ENCODE measurements around the gene BTBD7. TPM values are rescaled to one million over a fixed set of nuclear protein-coding genes. Genes with fewer than 3 reads are reported as not detected.

BTBD7 gene
- total RNA-seq, 1 donor from 2014 or later = 53.2 TPM

GRCh38 chr14:93328546-93328945 lies 4.3 kb downstream of the BTBD7 start:
- H3K27ac ChIP-seq (ENCODE audit: low read depth, low read length) = no peak overlapping the region
- H2AFZ ChIP-seq (ENCODE audit: low read depth, low read length) = no peak overlapping the region
- H3K36me3 Mint-ChIP-seq (ENCODE audit: low read depth, unreplicated experiment) = peaks cover 2% of the 10 kb centered on the region
- H3K4me3 ChIP-seq (ENCODE audit: insufficient read depth, low read depth, low read length) = no peak overlapping the region
- peaks cover 92% of the 10 kb centered on the region for H3K79me2 ChIP-seq (ENCODE audit: insufficient read depth, low read length)
- TF ChIP-seq CTCF (IDR thresholded peaks at IDR 0.05; ENCODE audit: insufficient read depth, low read depth, low read length) (no peak), EZH2 (IDR thresholded peaks at IDR 0.05; ENCODE audit: insufficient read depth, low read length) (no peak)
- no peak overlapping the region for H3K4me2 ChIP-seq (ENCODE audit: low read length)
- H3K27me3 ChIP-seq (ENCODE audit: insufficient read depth, low read length) = no peaks in the 10 kb centered on the region
- no peak for DNase-seq (ENCODE audit: low read depth)
- H3K27ac Mint-ChIP-seq (ENCODE audit: unreplicated experiment) = no peak overlapping the region
- no peak for FAIRE-seq
- peaks cover 15% of the 10 kb centered on the region for H3K4me1 Mint-ChIP-seq (ENCODE audit: low read depth, unreplicated experiment)
- no peaks in the 10 kb centered on the region for H3K27me3 Mint-ChIP-seq (ENCODE audit: low read depth, unreplicated experiment)
- no peaks in the 10 kb centered on the region for H3K9me3 Mint-ChIP-seq (ENCODE audit: unreplicated experiment)
- no peaks in the 10 kb centered on the region for H3K36me3 ChIP-seq (ENCODE audit: insufficient read depth, low read length)
- no peak overlapping the region for H3K4me3 Mint-ChIP-seq (ENCODE audit: unreplicated experiment)
- H3K9ac ChIP-seq (ENCODE audit: low read length) = no peak overlapping the region
- no peaks in the 10 kb centered on the region for H3K9me3 ChIP-seq (ENCODE audit: insufficient read depth, low read depth, low read length)
- H4K20me1 ChIP-seq (ENCODE audit: insufficient read depth, low read length) = peaks cover 81% of the 10 kb centered on the region
- peaks cover 5% of the 10 kb centered on the region for H3K4me1 ChIP-seq (ENCODE audit: insufficient read depth, low read length)

GRCh38 chr14:93326196-93326595 lies 6.6 kb downstream of the BTBD7 start:
- no peak overlapping the region for H3K4me3 Mint-ChIP-seq (ENCODE audit: unreplicated experiment)
- H3K27me3 Mint-ChIP-seq (ENCODE audit: low read depth, unreplicated experiment) = no peaks in the 10 kb centered on the region
- H3K4me2 ChIP-seq (ENCODE audit: low read length) = no peak overlapping the region
- no peak overlapping the region for H3K27ac ChIP-seq (ENCODE audit: low read depth, low read length)
- H3K36me3 ChIP-seq (ENCODE audit: insufficient read depth, low read length) = no peaks in the 10 kb centered on the region
- no peak overlapping the region for H3K27ac Mint-ChIP-seq (ENCODE audit: unreplicated experiment)
- no peaks in the 10 kb centered on the region for H3K9me3 ChIP-seq (ENCODE audit: insufficient read depth, low read depth, low read length)
- peaks cover 2% of the 10 kb centered on the region for H3K36me3 Mint-ChIP-seq (ENCODE audit: low read depth, unreplicated experiment)
- H4K20me1 ChIP-seq (ENCODE audit: insufficient read depth, low read length) = peaks cover 89% of the 10 kb centered on the region
- DNase-seq (ENCODE audit: low read depth) (no peak), FAIRE-seq (no peak)
- TF ChIP-seq CTCF (IDR thresholded peaks at IDR 0.05; ENCODE audit: insufficient read depth, low read depth, low read length) (no peak), EZH2 (IDR thresholded peaks at IDR 0.05; ENCODE audit: insufficient read depth, low read length) (no peak)
- no peaks in the 10 kb centered on the region for H3K27me3 ChIP-seq (ENCODE audit: insufficient read depth, low read length)
- peaks cover 15% of the 10 kb centered on the region for H3K4me1 Mint-ChIP-seq (ENCODE audit: low read depth, unreplicated experiment)
- no peak overlapping the region for H3K4me3 ChIP-seq (ENCODE audit: insufficient read depth, low read depth, low read length)
- peaks cover 99% of the 10 kb centered on the region for H3K79me2 ChIP-seq (ENCODE audit: insufficient read depth, low read length)
- no peak overlapping the region for H3K9ac ChIP-seq (ENCODE audit: low read length)
- no peak overlapping the region for H2AFZ ChIP-seq (ENCODE audit: low read depth, low read length)
- H3K9me3 Mint-ChIP-seq (ENCODE audit: unreplicated experiment) = no peaks in the 10 kb centered on the region
- H3K4me1 ChIP-seq (ENCODE audit: insufficient read depth, low read length) = no peaks in the 10 kb centered on the region

- H3K79me2 ChIP-seq (ENCODE audit: insufficient read depth, low read length) = peaks cover 99% of the 10 kb centered on the region
- H3K4me2 ChIP-seq (ENCODE audit: low read length) = no peak overlapping the region
- peaks cover 89% of the 10 kb centered on the region for H4K20me1 ChIP-seq (ENCODE audit: insufficient read depth, low read length)
- DNase-seq (ENCODE audit: low read depth) (no peak), FAIRE-seq (peak; percentile 64)
- H2AFZ ChIP-seq (ENCODE audit: low read depth, low read length) = no peak overlapping the region
- Mint-ChIP-seq H3K4me1 (ENCODE audit: low read depth, unreplicated experiment) (peaks cover 22% of the 10 kb centered on the region), H3K4me3 (ENCODE audit: unreplicated experiment) (no peak overlapping the region), H3K36me3 (ENCODE audit: low read depth, unreplicated experiment) (peaks cover 2% of the 10 kb centered on the region), H3K9me3 (ENCODE audit: unreplicated experiment) (no peaks in the 10 kb centered on the region), H3K27ac (ENCODE audit: unreplicated experiment) (no peak overlapping the region), H3K27me3 (ENCODE audit: low read depth, unreplicated experiment) (no peaks in the 10 kb centered on the region)
- no peak overlapping the region for H3K4me3 ChIP-seq (ENCODE audit: insufficient read depth, low read depth, low read length)
- TF ChIP-seq EZH2 (IDR thresholded peaks at IDR 0.05; ENCODE audit: insufficient read depth, low read length) (no peak), CTCF (IDR thresholded peaks at IDR 0.05; ENCODE audit: insufficient read depth, low read depth, low read length) (no peak)
- H3K36me3 ChIP-seq (ENCODE audit: insufficient read depth, low read length) = no peaks in the 10 kb centered on the region
- H3K9me3 ChIP-seq (ENCODE audit: insufficient read depth, low read depth, low read length) = no peaks in the 10 kb centered on the region
- H3K27me3 ChIP-seq (ENCODE audit: insufficient read depth, low read length) = no peaks in the 10 kb centered on the region
- no peak overlapping the region for H3K9ac ChIP-seq (ENCODE audit: low read length)
- no peak overlapping the region for H3K27ac ChIP-seq (ENCODE audit: low read depth, low read length)
- H3K4me1 ChIP-seq (ENCODE audit: insufficient read depth, low read length) = peaks cover 4% of the 10 kb centered on the region
These were observed 9.1 kb downstream of the BTBD7 start for GRCh38 chr14:93323600-93324174.

Measured in astrocyte (in vitro differentiated cells and primary cell).